ENCODE results near the gene SERTAD1. TPM values are rescaled to one million over a fixed set of nuclear protein-coding genes. Genes with fewer than 3 reads are reported as not detected.

SERTAD1 gene
- total RNA-seq, 1 experiment from 2014 or later: 12.3 TPM

GRCh38 chr19:40446263-40446784, 20.5 kb upstream of the SERTAD1 start:
- BruUV-seq (replicated peaks): no TSS peak
- intact Hi-C loops (cut with micrococcal nuclease; ENCODE audit: unreplicated experiment): loop anchor here (10.0 kb wide), 1 partner anchor 142 kb away; no protein-coding TSS in a partner anchor
- CTCF ChIA-PET: interaction anchor here (1.2 kb wide), 1 partner anchor 19 kb away, joined by 4 read pairs; the partner anchor contains the start of gene BLVRB
- TF ChIP-seq, protein P1, sequence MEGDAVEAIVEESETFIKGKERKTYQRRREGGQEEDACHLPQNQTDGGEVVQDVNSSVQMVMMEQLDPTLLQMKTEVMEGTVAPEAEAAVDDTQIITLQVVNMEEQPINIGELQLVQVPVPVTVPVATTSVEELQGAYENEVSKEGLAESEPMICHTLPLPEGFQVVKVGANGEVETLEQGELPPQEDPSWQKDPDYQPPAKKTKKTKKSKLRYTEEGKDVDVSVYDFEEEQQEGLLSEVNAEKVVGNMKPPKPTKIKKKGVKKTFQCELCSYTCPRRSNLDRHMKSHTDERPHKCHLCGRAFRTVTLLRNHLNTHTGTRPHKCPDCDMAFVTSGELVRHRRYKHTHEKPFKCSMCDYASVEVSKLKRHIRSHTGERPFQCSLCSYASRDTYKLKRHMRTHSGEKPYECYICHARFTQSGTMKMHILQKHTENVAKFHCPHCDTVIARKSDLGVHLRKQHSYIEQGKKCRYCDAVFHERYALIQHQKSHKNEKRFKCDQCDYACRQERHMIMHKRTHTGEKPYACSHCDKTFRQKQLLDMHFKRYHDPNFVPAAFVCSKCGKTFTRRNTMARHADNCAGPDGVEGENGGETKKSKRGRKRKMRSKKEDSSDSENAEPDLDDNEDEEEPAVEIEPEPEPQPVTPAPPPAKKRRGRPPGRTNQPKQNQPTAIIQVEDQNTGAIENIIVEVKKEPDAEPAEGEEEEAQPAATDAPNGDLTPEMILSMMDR (IDR thresholded peaks at IDR 0.05; ENCODE audit: unreplicated experiment): no peak
- no peak overlapping the region for H3K4me3 Mint-ChIP-seq (ENCODE audit: low read depth, unreplicated experiment)
- H3K4me1 Mint-ChIP-seq (ENCODE audit: low read depth, unreplicated experiment): peaks cover 14% of the 10 kb centered on the region
- no peak overlapping the region for H3K27ac Mint-ChIP-seq (ENCODE audit: unreplicated experiment)
- no peaks in the 10 kb centered on the region for H3K27me3 Mint-ChIP-seq (ENCODE audit: unreplicated experiment)
- DNase-seq: no peak
- no peaks in the 10 kb centered on the region for H3K9me3 Mint-ChIP-seq (ENCODE audit: low read depth, unreplicated experiment)
- peaks cover 65% of the 10 kb centered on the region for H3K36me3 Mint-ChIP-seq (ENCODE audit: insufficient read depth, unreplicated experiment)

GRCh38 chr19:40445780-40446262, 20.0 kb upstream of the SERTAD1 start:
- BruUV-seq (replicated peaks): no TSS peak

GRCh38 chr19:40444825-40445312, 19.1 kb upstream of the SERTAD1 start:
- TF ChIP-seq, protein P1 (IDR thresholded peaks at IDR 0.05; ENCODE audit: unreplicated experiment): no peak
- BruUV-seq (replicated peaks): TSS peak; percentile 78

More at GRCh38 chr19:40445780-40446262, 20.0 kb upstream of the SERTAD1 start:
- no peak for DNase-seq
- TF ChIP-seq, protein P1 (IDR thresholded peaks at IDR 0.05; ENCODE audit: unreplicated experiment): no peak
- H3K27me3 Mint-ChIP-seq (ENCODE audit: unreplicated experiment): no peaks in the 10 kb centered on the region
- H3K36me3 Mint-ChIP-seq (ENCODE audit: insufficient read depth, unreplicated experiment): peaks cover 68% of the 10 kb centered on the region
- intact Hi-C loops (cut with micrococcal nuclease; ENCODE audit: unreplicated experiment): loop anchor here (10.0 kb wide), 1 partner anchor 141 kb away; no protein-coding TSS in a partner anchor
- H3K4me3 Mint-ChIP-seq (ENCODE audit: low read depth, unreplicated experiment): no peak overlapping the region
- H3K9me3 Mint-ChIP-seq (ENCODE audit: low read depth, unreplicated experiment): no peaks in the 10 kb centered on the region
- CTCF ChIA-PET: no interaction called here
- H3K27ac Mint-ChIP-seq (ENCODE audit: unreplicated experiment): peak overlapping the region; percentile 29
- peaks cover 14% of the 10 kb centered on the region for H3K4me1 Mint-ChIP-seq (ENCODE audit: low read depth, unreplicated experiment)

GRCh38 chr19:40444000-40444824, 18.4 kb upstream of the SERTAD1 start, which contains the start of gene SERTAD3:
SERTAD3 (minus strand) TSS chr19:40444335; CDS start chr19:40442080, 2,255 bp downstream.
- Mint-ChIP-seq H3K27ac (ENCODE audit: unreplicated experiment) (peak within 1 kb of the TSS; percentile 92), H3K9me3 (ENCODE audit: low read depth, unreplicated experiment) (no peaks in the 10 kb centered on the region), H3K36me3 (ENCODE audit: insufficient read depth, unreplicated experiment) (peaks cover 69% of the 10 kb centered on the region), H3K27me3 (ENCODE audit: unreplicated experiment) (no peaks in the 10 kb centered on the region), H3K4me3 (ENCODE audit: low read depth, unreplicated experiment) (peak within 1 kb of the TSS; percentile 90), H3K4me1 (ENCODE audit: low read depth, unreplicated experiment) (peaks cover 22% of the 10 kb centered on the region)
- intact Hi-C loops (cut with micrococcal nuclease; ENCODE audit: unreplicated experiment): loop anchor here (10.0 kb wide), 1 partner anchor 139 kb away; no protein-coding TSS in a partner anchor
- DNase-seq: peak; percentile 100
- TF ChIP-seq, protein P1 (IDR thresholded peaks at IDR 0.05; ENCODE audit: unreplicated experiment): no peak
- CTCF ChIA-PET: interaction anchor here (0.6 to 1.4 kb wide), 5 partner anchors 18 to 504 kb away, joined by 3 to 7 read pairs (median 3); partner anchors contain the start of gene SERTAD1
- no TSS peak for BruUV-seq (replicated peaks)

More at GRCh38 chr19:40444825-40445312, 19.1 kb upstream of the SERTAD1 start:
- peaks cover 15% of the 10 kb centered on the region for H3K4me1 Mint-ChIP-seq (ENCODE audit: low read depth, unreplicated experiment)
- peak overlapping the region; percentile 92 for H3K27ac Mint-ChIP-seq (ENCODE audit: unreplicated experiment)
- intact Hi-C loops (cut with micrococcal nuclease; ENCODE audit: unreplicated experiment): loop anchor here (10.0 kb wide), 1 partner anchor 140 kb away; no protein-coding TSS in a partner anchor
- CTCF ChIA-PET: interaction anchor here (0.6 to 1.4 kb wide), 3 partner anchors 19 to 24 kb away, joined by 3 to 7 read pairs (median 3); partner anchors contain the start of gene SERTAD1
- peaks cover 68% of the 10 kb centered on the region for H3K36me3 Mint-ChIP-seq (ENCODE audit: insufficient read depth, unreplicated experiment)
- DNase-seq: no peak
- H3K27me3 Mint-ChIP-seq (ENCODE audit: unreplicated experiment): no peaks in the 10 kb centered on the region
- H3K9me3 Mint-ChIP-seq (ENCODE audit: low read depth, unreplicated experiment): no peaks in the 10 kb centered on the region
- H3K4me3 Mint-ChIP-seq (ENCODE audit: low read depth, unreplicated experiment): peak overlapping the region; percentile 90
